ENCODE results near the gene CREG2. TPM values are rescaled to one million over a fixed set of nuclear protein-coding genes. Genes with fewer than 3 reads are reported as not detected.
"Not testable (repeated sequence)": the region's sequence is repeated elsewhere in the genome, so short reads cannot be mapped to it uniquely, and the experiment has no call there.

Gene CREG2
- total RNA-seq, 1 donor from 2014 or later = not detected

DNA sequence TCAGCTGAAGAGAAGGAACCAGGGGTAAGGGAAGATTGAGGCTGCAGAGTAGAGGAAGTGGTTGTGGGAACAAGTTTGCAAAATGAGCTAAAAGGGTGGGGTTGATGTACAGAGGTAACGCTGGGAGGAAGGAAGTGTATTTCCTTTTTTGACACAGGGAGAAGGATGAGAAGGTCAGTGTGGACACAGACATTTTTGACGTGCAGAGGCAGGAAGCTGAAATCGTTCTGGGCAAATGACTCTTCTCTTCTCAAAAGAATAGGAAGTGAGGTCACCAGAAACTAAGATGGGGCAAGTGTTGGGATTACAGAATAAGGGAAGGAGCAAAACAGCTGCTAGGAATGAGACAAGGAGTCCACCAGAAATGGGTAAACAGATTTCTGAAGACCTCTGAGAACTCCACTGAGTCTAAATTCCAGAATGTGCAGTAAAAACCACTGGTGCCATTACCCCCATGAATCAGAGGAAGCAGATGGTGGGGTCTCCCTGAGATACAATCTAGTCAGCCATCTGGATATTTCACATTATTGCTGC is 58.8 kb downstream of the CREG2 start:
- Mint-ChIP-seq H3K36me3 (ENCODE audit: unreplicated experiment) (no peaks in the 10 kb centered on the region), H3K4me3 (ENCODE audit: unreplicated experiment) (no peak overlapping the region), H3K4me1 (ENCODE audit: unreplicated experiment) (no peaks in the 10 kb centered on the region), H3K27ac (ENCODE audit: unreplicated experiment) (no peak overlapping the region), H3K9me3 (ENCODE audit: unreplicated experiment) (no peaks in the 10 kb centered on the region), H3K27me3 (ENCODE audit: unreplicated experiment) (peaks cover 7% of the 10 kb centered on the region)
- TF ChIP-seq, protein P1, sequence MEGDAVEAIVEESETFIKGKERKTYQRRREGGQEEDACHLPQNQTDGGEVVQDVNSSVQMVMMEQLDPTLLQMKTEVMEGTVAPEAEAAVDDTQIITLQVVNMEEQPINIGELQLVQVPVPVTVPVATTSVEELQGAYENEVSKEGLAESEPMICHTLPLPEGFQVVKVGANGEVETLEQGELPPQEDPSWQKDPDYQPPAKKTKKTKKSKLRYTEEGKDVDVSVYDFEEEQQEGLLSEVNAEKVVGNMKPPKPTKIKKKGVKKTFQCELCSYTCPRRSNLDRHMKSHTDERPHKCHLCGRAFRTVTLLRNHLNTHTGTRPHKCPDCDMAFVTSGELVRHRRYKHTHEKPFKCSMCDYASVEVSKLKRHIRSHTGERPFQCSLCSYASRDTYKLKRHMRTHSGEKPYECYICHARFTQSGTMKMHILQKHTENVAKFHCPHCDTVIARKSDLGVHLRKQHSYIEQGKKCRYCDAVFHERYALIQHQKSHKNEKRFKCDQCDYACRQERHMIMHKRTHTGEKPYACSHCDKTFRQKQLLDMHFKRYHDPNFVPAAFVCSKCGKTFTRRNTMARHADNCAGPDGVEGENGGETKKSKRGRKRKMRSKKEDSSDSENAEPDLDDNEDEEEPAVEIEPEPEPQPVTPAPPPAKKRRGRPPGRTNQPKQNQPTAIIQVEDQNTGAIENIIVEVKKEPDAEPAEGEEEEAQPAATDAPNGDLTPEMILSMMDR (IDR thresholded peaks at IDR 0.05) = no peak
- no peak for DNase-seq (ENCODE audit: extremely low spot score, unreplicated experiment)

DNA sequence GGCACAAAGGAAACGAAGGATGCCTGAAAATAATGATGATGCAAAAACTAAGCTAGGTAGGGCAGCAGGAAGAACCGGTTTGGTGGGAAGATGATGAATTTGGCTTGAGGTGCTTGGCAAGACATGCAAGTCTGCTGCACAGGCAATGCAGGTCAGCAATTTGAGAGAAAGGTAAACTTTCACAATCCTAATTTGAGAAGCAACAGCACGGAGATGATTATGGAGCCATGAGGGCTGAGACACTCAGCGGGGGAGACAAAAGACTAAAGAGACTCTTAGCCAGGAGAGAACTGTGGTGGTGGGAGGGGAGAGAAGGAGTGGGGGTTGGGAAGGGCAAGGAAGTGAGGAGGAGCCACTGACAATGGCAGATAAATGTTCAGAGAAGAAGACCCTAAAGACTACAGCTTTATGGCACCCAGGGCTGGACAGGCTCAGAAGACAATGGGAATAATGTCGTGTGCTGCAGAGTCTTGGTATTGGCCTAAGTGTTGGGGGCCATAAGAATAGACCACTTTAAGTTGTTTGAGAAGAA is 59.4 kb downstream of the CREG2 start:
- Mint-ChIP-seq H3K4me3 (ENCODE audit: unreplicated experiment) (no peak overlapping the region), H3K36me3 (ENCODE audit: unreplicated experiment) (no peaks in the 10 kb centered on the region), H3K4me1 (ENCODE audit: unreplicated experiment) (no peaks in the 10 kb centered on the region), H3K27ac (ENCODE audit: unreplicated experiment) (no peak overlapping the region), H3K9me3 (ENCODE audit: unreplicated experiment) (no peaks in the 10 kb centered on the region), H3K27me3 (ENCODE audit: unreplicated experiment) (peaks cover 11% of the 10 kb centered on the region)
- TF ChIP-seq, protein P1 (IDR thresholded peaks at IDR 0.05) = no peak
- DNase-seq (ENCODE audit: extremely low spot score, unreplicated experiment) = no peak

DNA sequence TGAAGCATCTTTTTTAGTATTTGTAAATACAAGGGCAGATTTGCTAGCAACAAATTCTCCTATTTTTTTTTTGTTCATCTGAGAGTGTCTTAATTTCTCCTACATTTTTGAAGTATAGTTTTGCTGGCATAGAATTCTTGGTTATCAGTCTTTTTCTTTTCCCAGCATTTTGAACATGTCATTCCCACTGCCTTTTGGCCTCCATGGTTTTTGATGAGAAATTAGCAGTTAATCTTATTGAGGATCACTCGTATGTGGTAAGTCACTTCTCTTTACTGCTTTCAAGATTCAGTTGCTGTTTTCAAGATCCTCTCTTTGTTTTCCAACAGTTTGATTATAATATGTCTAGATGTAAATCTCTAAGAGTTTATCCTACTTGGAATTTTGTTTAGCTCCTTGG is 61.9 kb downstream of the CREG2 start:
- Mint-ChIP-seq H3K27me3 (ENCODE audit: unreplicated experiment) (peaks cover 18% of the 10 kb centered on the region), H3K9me3 (ENCODE audit: unreplicated experiment) (no peaks in the 10 kb centered on the region), H3K27ac (ENCODE audit: unreplicated experiment) (no peak overlapping the region), H3K4me1 (ENCODE audit: unreplicated experiment) (no peaks in the 10 kb centered on the region), H3K4me3 (ENCODE audit: unreplicated experiment) (no peak overlapping the region), H3K36me3 (ENCODE audit: unreplicated experiment) (no peaks in the 10 kb centered on the region)
- no peak for DNase-seq (ENCODE audit: extremely low spot score, unreplicated experiment)
- TF ChIP-seq, protein P1 (IDR thresholded peaks at IDR 0.05) = no peak

DNA sequence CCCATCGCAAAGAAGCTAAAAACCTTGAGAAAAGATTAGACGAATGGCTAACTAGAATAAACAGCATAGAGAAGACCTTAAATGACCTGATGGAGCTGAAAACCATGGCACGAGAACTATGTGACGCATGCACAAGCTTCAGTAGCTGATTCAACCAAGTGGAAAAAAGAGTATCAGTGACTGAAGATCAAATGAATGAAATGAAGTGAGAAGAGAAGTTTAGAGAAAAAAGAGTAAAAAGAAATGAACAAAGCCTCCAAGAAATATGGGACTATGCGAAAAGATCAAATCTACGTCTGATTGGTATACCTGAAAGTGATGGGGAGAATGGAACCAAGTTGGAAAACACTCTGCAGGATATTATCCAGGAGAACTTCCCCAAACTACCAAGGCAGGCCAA is 70.7 kb downstream of the CREG2 start:
- H3K27ac Mint-ChIP-seq (ENCODE audit: unreplicated experiment); H3K9me3 Mint-ChIP-seq (ENCODE audit: unreplicated experiment); H3K36me3 Mint-ChIP-seq (ENCODE audit: unreplicated experiment): not testable (repeated sequence)

DNA sequence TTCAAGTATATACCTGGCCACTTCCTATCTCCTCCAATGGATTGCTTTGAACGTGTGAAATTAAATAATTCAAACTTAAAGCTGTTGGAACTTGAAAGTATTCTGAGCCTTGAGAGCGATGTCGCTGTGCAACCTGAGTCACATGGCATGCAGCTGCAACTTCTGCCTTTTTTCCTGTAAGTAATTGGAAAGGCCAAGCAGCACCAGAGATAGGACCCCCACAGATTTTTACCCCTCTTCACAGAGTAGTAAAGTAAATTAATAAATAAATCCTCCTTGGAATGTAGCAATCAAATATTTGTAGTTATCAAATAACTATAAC is 75.6 kb downstream of the CREG2 start:
- Mint-ChIP-seq H3K4me1 (ENCODE audit: unreplicated experiment) (peaks cover 19% of the 10 kb centered on the region), H3K4me3 (ENCODE audit: unreplicated experiment) (no peak overlapping the region), H3K36me3 (ENCODE audit: unreplicated experiment) (peaks cover 2% of the 10 kb centered on the region), H3K9me3 (ENCODE audit: unreplicated experiment) (no peaks in the 10 kb centered on the region), H3K27me3 (ENCODE audit: unreplicated experiment) (peaks cover 18% of the 10 kb centered on the region), H3K27ac (ENCODE audit: unreplicated experiment) (no peak overlapping the region)
- no peak for DNase-seq (ENCODE audit: extremely low spot score, unreplicated experiment)
- TF ChIP-seq, protein P1 (IDR thresholded peaks at IDR 0.05) = no peak

More for the DNA sequence above, 70.7 kb downstream of the CREG2 start:
- not testable (repeated sequence) for H3K4me1 Mint-ChIP-seq (ENCODE audit: unreplicated experiment); H3K4me3 Mint-ChIP-seq (ENCODE audit: unreplicated experiment); DNase-seq (ENCODE audit: extremely low spot score, unreplicated experiment)
- peaks cover 58% of the 10 kb centered on the region for H3K27me3 Mint-ChIP-seq (ENCODE audit: unreplicated experiment)
